Uterus (tissue), 2 donors: Measurements from ENCODE around the gene BAIAP2.

Source experiments
- CTCF ChIP-seq, 4 experiments: fragments of 200-600 bp in 2 of 4; fragments of 450-650 bp in 2 of 4; sonication (generic) in 2 of 4; IDR thresholded peaks; one replicate each; pipeline ENCODE4 v1.5.1; 2016 to 2019; ENCODE audit warnings: antibody characterized with exemption in 4 of 4, mild to moderate bottlenecking in 2 of 4, moderate library complexity in 1 of 4
- POLR2A ChIP-seq, 2 donors: fragments of 450-650 bp; IDR thresholded peaks; one replicate each; pipeline ENCODE4 v1.6.1; 2016; ENCODE audit warnings: antibody characterized with exemption in 2 of 2, mild to moderate bottlenecking in 1 of 2, moderate library complexity in 1 of 2

GRCh38 chr17:81135505-81136278 lies 100.7 kb downstream of the BAIAP2 start:
- no peak for TF ChIP-seq CTCF (IDR thresholded peaks at IDR 0.05)
- no peak for TF ChIP-seq POLR2A (IDR thresholded peaks at IDR 0.05)
